UCSD-AML1 (cell line): ENCODE results near the gene NPAS4.
"Not testable (repeated sequence)": the region's sequence is repeated elsewhere in the genome, so short reads cannot be mapped to it uniquely, and the experiment has no call there.

ENCODE experiments used
- DNase-seq: peaks from one replicate; lab custom pipeline; 2025; ENCODE audit not compliant: unreplicated experiment; lab: John Stamatoyannopoulos, UW

The NPAS4 gene

GRCh38 chr11:66417000-66417399, 3.8 kb upstream of the NPAS4 start:
- DNase-seq, result no peak

- peak; percentile 70 for DNase-seq
Measured at GRCh38 chr11:66418168-66418985, 2.5 kb upstream of the NPAS4 start.

GRCh38 chr11:66418986-66419308, 1.9 kb upstream of the NPAS4 start:
- DNase-seq, result no peak

GRCh38 chr11:66419825-66420224, 1.0 kb upstream of the NPAS4 start:
- no peak for DNase-seq

- DNase-seq, result peak; percentile 88
Measured at GRCh38 chr11:66421492-66422205, 814 bp downstream of the NPAS4 start.

GRCh38 chr11:66426314-66426713, 5.5 kb downstream of the NPAS4 start:
- no peak for DNase-seq

GRCh38 chr11:66428933-66429332, 8.1 kb downstream of the NPAS4 start:
- no peak for DNase-seq

- peak; percentile 65 for DNase-seq
Measured at GRCh38 chr11:66429983-66430602, 9.3 kb downstream of the NPAS4 start.

GRCh38 chr11:66431287-66431686, 10.5 kb downstream of the NPAS4 start:
- not testable (repeated sequence) for DNase-seq

GRCh38 chr11:66431871-66432329, 11.1 kb downstream of the NPAS4 start:
- not testable (repeated sequence) for DNase-seq

- no peak for DNase-seq
Measured at GRCh38 chr11:66432597-66432996, 11.8 kb downstream of the NPAS4 start.

- DNase-seq, result no peak
Measured at GRCh38 chr11:66437979-66438503, 17.2 kb downstream of the NPAS4 start.

GRCh38 chr11:66438504-66439466, 17.9 kb downstream of the NPAS4 start, which contains the start of gene MRPL11:
TSS of gene MRPL11 (minus strand) at chr11:66438848. CDS start at chr11:66438754, 94 bp downstream.
- DNase-seq, result peak; percentile 88

GRCh38 chr11:66440101-66440939, 19.5 kb downstream of the NPAS4 start:
- DNase-seq, result not testable (repeated sequence)

GRCh38 chr11:66440940-66441282, 20.1 kb downstream of the NPAS4 start:
- not testable (repeated sequence) for DNase-seq

- no peak for DNase-seq
Measured at GRCh38 chr11:66443602-66444001, 22.8 kb downstream of the NPAS4 start.

GRCh38 chr11:66447012-66447411, 26.2 kb downstream of the NPAS4 start:
- DNase-seq, result no peak

GRCh38 chr11:66448523-66448922, 27.7 kb downstream of the NPAS4 start:
- DNase-seq, result no peak

- DNase-seq, result no peak
Measured at GRCh38 chr11:66450560-66450959, 29.7 kb downstream of the NPAS4 start.

GRCh38 chr11:66451663-66452062, 30.8 kb downstream of the NPAS4 start:
- no peak for DNase-seq
